ENCODE measurements around the gene PLA2G3.
A peak's percentile ranks its signal among the peaks of the same experiment; 100 is the strongest.
"Not testable (repeated sequence)": the region's sequence is repeated elsewhere in the genome, so short reads cannot be mapped to it uniquely, and the experiment has no call there.

Gene PLA2G3

GRCh38 chr22:31121403-31121802, 18.9 kb downstream of the PLA2G3 start:
- DNase-seq: no peak

DNA sequence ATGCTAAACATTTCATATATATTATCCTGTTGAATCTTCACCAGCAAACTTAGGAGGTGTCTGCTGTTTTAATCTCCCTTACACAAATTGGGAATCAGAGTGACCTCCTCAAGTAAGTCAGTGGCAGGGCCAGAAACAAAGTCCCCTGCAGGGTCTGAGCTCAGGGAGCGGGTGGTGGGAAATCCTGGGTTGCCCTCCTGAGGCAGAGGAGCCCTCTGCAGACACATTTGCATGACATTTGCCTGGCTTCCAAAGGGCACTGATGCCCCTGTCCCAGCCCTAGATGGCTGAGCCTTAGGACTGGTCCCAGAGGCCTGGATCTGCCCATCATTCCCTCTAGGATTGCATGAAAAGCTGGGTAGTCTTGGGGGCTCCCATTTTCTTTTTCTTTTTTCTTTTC, 19.7 kb downstream of the PLA2G3 start:
- no peak for DNase-seq

GRCh38 chr22:31120230-31120629, 20.1 kb downstream of the PLA2G3 start:
- DNase-seq: no peak

DNA sequence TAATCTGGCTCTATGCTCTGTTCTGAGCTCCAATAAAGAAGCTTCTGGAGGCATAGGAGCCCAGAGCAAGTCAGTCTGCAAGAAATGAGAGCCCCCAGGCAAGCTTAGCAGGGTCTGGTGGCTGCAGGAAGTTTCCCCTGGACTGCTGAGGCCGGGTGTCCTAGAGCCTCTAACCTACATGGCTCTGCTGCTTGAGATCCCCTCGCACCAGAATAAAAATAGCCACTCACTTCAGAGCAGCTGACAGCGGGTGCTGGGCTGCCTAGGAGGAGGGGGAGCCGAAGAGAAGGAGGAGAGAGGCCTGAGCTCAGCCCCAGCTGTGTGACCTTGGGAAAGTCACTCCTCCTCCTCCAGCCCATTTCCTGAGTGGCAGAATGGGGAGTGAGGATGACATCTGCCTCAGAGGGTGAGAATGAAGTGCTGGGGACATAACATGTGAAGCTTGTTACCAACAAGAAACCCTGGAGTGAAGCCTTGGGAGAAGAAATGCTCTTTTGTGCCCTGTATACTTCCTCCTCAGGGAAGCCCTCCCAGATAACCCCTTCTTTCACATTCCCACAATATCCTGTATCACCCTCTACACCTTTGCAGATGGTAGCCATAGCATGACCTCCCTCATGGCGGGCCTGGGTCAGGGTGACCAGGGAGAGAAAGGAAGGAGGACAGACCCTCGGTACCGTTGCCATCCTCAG, 21.1 kb downstream of the PLA2G3 start:
- DNase-seq: no peak

DNA sequence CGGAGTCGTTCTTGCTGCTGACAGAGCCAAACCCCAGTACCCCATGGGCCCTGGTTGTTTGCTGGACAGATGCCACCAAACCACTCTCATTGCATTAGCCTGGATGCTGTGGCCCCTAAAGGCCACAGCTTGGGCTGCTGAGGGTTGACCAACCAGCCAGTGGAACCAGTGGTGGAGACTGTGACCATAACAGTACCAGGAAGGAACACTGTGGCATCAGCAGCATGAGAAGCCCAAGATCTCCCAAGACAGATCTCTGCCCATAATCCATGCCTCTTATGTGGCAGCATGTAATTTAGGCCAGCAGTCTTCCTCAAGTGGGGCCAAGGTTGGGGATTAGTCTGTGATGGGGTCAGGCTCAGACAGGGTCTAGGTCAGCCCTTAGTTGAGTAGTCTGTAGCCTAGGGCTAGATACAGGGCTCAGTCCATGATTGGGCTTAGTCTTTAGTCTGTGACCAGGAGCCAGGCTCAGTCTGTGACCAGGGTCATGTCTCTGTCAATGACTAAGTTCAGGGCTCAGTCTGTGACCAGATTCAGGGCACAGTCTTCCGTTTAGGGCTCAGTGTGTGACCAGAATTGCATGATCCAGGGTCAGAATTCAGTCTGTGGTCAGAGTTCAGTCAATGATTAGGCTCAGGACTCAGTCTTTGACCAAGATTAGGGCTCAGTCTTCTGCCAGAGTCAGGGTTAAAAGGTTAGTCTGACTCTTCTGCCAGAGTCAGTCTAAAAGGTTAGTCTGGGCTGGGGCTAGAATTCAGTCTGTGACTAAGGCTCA, 22.1 kb downstream of the PLA2G3 start:
- no peak for DNase-seq

- not testable (repeated sequence) for DNase-seq
Measured at GRCh38 chr22:31112547-31113091, 27.7 kb downstream of the PLA2G3 start.

GRCh38 chr22:31107894-31108218, 32.5 kb downstream of the PLA2G3 start:
- DNase-seq: no peak

DNA sequence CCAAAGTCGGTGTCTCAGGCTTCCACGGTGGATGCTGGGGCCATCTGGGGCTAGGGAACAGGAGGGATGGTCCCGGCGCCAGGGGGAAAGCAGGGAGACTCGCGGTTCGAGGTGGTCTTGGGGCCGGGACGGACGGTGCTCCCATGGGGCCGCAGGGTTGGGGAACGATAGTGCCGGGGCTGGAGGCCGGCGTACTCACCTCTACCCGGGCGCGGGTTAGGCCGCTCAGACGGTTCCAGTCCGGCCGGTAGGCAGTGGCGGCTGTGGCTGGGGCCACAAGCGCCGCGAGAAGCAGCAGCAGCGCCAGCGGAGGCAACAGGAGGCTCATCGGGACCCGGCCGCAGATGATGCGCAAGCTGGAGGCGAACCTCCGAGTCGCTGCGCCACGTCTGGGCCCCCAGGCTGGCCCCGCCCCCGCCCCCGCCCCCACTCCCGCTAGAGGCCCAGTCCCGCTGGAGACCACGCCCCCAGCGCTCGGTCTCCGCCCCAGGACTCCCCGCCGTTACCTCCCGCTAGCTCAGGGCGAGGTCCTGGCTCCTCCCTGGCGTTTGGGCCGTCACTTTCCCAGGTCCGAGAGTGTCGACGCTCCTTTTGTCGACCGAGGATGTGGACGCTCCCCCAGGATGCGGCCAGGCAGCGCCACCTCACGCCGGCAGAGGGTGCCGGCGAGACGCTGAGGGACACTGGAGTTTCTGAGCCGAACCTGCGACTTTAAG, 33.0 kb downstream of the PLA2G3 start, which contains the start of gene SELENOM:
TSS of gene SELENOM (minus strand) at position 391 of the 716 bp plus-strand sequence. CDS start at position 328, 63 bp downstream.
- DNase-seq: peak; percentile 90

- no peak for DNase-seq
Measured at GRCh38 chr22:31106731-31107177, 33.6 kb downstream of the PLA2G3 start.

DNA sequence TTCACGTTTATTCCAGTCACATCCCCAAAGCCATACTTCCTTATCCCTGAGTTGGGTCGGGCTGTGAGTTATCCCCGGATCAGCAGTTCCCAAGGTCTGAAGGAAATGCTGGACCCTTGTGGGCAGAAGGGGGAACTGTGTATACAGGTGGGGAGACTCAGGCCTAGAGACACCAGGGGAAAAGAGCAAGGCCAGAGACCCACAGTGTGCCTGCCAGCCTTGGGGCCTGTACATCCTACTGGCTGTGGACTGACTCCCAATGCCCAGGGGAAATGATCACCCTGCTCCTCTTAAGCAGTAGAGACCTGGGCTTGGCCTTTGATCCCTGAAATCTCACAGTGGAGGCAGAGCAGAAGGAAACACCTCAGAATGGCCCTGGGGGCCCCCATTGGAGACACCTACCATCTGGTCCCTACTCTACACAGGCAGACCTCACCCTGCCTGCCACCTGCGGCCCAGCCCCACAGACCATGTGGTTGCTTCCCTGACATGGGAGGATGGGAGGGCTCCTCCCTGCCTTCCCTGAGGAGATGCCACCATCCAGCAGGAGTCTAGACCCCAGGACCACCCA, 34.2 kb downstream of the PLA2G3 start:
- no peak for DNase-seq

GRCh38 chr22:31105282-31105929, 34.9 kb downstream of the PLA2G3 start:
- no peak for DNase-seq

- DNase-seq: no peak
Measured at GRCh38 chr22:31104869-31105268, 35.4 kb downstream of the PLA2G3 start.

DNA sequence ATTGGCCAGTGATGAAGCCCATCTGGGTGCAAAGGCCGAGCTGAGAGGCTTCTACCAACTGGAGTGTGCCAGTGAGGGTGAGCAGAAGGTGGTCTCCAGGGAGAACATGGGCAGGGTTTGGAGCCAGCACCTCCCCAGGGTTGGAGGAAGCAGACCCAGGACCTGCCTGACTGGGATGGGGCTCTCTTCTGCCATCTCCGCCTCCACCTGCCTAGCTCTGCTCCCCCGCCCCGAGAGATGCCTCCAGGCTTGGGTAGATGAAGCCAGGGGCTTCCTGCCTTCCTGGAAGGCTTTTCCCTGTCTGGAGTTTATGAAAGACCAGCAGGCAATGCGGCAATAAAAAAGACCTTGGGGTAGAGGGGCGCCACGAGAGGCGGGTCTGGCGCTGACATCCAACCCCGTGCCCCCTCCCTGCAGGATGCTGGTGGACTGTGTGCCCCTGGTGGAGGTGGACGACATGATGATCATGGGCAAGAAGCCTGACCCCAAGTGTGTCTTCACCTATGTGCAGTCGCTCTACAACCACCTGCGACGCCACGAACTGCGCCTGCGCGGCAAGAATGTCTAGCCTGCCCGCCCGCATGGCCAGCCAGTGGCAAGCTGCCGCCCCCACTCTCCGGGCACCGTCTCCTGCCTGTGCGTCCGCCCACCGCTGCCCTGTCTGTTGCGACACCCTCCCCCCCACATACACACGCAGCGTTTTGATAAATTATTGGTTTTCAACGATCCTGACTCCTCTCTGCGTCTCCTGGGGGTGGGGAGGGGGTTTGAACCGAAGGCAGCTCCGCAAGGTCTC, 36.2 kb downstream of the PLA2G3 start:
- DNase-seq: no peak

GRCh38 chr22:31103111-31103510, 37.2 kb downstream of the PLA2G3 start:
- no peak for DNase-seq

- DNase-seq: no peak
Measured at GRCh38 chr22:31102441-31103081, 37.7 kb downstream of the PLA2G3 start.

- no peak for DNase-seq
Measured at GRCh38 chr22:31100762-31101525, 39.4 kb downstream of the PLA2G3 start.

DNA sequence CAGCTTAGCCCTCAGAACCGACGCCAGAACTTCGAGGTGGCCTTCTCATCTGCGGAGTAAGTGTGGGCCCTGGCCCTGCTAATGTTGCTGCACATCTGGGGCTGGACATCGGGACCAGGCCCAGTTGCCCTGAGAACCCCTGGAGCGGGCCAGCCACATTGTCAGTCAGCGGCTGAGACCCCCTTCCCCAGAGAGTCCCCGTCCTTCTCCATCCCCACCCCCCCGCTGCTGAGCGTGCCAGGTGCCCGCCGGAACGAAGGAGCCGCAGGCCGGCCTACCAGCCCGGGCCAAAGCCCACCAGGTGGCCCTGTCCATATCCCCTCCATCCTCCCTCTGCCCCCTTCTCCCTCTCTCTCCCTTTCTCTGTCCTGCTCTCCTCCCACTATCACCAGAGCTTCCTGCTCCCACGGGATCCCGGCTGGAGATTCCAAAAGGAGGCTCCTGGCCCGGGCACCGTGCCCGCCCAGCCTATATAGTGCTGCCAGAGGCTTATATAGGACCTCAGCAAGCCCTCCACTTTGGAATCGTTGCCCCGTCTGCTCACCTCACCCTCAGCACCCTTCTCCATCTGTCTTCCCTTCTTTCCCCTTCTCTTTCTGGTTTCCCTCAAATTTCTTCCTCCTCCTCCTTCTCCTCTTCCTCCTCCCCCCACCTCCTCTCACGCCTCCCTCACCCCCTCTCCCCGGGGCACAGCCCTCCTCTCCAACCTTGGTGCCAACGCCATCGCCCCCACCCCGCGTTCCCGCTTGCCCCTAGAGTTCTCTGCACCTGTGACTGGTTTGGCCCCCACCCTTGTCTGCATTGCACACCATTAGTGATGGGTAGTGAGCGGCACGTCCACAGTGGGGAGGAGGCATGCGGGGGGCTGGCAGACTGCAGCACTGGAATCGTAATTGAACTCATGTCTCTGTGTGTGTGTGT, 40.2 kb downstream of the PLA2G3 start:
- DNase-seq: no peak

- no peak for DNase-seq
Measured at GRCh38 chr22:31099386-31099785, 40.9 kb downstream of the PLA2G3 start.

- DNase-seq: no peak
Measured at GRCh38 chr22:31098632-31099110, 41.6 kb downstream of the PLA2G3 start.

Measured in stimulated activated CD4-positive, alpha-beta T cell treated with anti-CD3 and anti-CD28 coated beads, Interleukin-1b, Interleukin-23, amount 100 ng/mL, for 48 hours (primary cell).